Ishikawa (cell line): ENCODE results near the gene TMEM26.

Source experiments
- CREB1 ChIP-seq: IDR thresholded peaks from 2 replicates; pipeline ENCODE4 v1.6.1; 2012; ENCODE audit warnings: low read depth
- EP300 ChIP-seq: IDR thresholded peaks from 2 replicates; pipeline ENCODE4 v1.6.1; 2012; ENCODE audit warnings: borderline replicate concordance
- FOXM1 ChIP-seq: IDR thresholded peaks from 2 replicates; pipeline ENCODE4 v1.6.1; 2012; ENCODE audit warnings: low read depth, borderline replicate concordance
- NFIC ChIP-seq: IDR thresholded peaks from 2 replicates; pipeline ENCODE4 v1.6.1; 2012
- TAF1 ChIP-seq: IDR thresholded peaks from 2 replicates; pipeline ENCODE4 v1.6.1; 2012; ENCODE audit warnings: low read depth, mild to moderate bottlenecking
- TCF12 ChIP-seq: IDR thresholded peaks from 2 replicates; pipeline ENCODE4 v1.6.1; 2012; ENCODE audit warnings: low read depth
- YY1 ChIP-seq: IDR thresholded peaks from 2 replicates; pipeline ENCODE4 v1.6.1; 2012; ENCODE audit warnings: low read depth
- ZBTB7A ChIP-seq: IDR thresholded peaks from 2 replicates; pipeline ENCODE4 v1.6.1; 2012; ENCODE audit warnings: low read depth
- TF ChIP-seq, protein P1 (sequence below): IDR thresholded peaks from 2 replicates; pipeline ENCODE4 v1.6.1; 2012; ENCODE audit warnings: low read depth, mild to moderate bottlenecking
- TF ChIP-seq, protein P2 (sequence below): IDR thresholded peaks from 2 replicates; pipeline ENCODE4 v1.6.1; 2012
- TF ChIP-seq, protein P3 (sequence below): IDR thresholded peaks from 2 replicates; pipeline ENCODE4 v1.6.1; 2012

DNA sequence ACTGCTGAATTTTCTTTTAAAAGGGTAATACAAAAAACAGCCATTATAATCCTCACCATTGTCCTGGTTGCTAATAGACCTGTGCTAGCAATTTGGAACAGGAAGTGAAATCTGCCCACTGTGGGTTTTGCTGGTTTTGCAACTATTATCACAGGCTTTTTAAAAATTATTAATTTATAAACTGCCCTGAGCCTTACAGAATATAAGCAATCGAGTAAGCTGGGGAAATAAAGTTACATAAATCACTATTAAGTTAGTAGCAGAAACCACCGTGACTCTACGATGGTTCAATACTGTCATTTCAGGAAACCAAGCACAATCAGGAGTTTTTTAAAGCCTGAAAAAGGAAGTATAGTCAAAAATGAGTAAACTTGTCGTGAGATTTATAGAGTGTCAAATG is 62.3 kb downstream of the TMEM26 start:
- TF ChIP-seq, protein P1, sequence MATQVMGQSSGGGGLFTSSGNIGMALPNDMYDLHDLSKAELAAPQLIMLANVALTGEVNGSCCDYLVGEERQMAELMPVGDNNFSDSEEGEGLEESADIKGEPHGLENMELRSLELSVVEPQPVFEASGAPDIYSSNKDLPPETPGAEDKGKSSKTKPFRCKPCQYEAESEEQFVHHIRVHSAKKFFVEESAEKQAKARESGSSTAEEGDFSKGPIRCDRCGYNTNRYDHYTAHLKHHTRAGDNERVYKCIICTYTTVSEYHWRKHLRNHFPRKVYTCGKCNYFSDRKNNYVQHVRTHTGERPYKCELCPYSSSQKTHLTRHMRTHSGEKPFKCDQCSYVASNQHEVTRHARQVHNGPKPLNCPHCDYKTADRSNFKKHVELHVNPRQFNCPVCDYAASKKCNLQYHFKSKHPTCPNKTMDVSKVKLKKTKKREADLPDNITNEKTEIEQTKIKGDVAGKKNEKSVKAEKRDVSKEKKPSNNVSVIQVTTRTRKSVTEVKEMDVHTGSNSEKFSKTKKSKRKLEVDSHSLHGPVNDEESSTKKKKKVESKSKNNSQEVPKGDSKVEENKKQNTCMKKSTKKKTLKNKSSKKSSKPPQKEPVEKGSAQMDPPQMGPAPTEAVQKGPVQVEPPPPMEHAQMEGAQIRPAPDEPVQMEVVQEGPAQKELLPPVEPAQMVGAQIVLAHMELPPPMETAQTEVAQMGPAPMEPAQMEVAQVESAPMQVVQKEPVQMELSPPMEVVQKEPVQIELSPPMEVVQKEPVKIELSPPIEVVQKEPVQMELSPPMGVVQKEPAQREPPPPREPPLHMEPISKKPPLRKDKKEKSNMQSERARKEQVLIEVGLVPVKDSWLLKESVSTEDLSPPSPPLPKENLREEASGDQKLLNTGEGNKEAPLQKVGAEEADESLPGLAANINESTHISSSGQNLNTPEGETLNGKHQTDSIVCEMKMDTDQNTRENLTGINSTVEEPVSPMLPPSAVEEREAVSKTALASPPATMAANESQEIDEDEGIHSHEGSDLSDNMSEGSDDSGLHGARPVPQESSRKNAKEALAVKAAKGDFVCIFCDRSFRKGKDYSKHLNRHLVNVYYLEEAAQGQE: no peak
- no peak for TF ChIP-seq TCF12
- no peak for TF ChIP-seq CREB1
- no peak for TF ChIP-seq EP300
- TF ChIP-seq TAF1: no peak
- TF ChIP-seq ZBTB7A: no peak
- no peak for TF ChIP-seq YY1
- TF ChIP-seq, protein P2, sequence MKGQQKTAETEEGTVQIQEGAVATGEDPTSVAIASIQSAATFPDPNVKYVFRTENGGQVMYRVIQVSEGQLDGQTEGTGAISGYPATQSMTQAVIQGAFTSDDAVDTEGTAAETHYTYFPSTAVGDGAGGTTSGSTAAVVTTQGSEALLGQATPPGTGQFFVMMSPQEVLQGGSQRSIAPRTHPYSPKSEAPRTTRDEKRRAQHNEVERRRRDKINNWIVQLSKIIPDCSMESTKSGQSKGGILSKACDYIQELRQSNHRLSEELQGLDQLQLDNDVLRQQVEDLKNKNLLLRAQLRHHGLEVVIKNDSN: no peak
- TF ChIP-seq, protein P3, sequence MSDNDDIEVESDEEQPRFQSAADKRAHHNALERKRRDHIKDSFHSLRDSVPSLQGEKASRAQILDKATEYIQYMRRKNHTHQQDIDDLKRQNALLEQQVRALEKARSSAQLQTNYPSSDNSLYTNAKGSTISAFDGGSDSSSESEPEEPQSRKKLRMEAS: no peak
- TF ChIP-seq NFIC: no peak
- no peak for TF ChIP-seq FOXM1
